MM.1S (cell line): ENCODE data around the gene CARD9.

ENCODE experiments used
- EZH2 ChIP-seq: fragments of 300-600 bp; sonication (generic); optimal IDR thresholded peaks from 2 replicates; pipeline ENCODE3; 2017; ENCODE audit warnings: low read depth, mild to moderate bottlenecking, antibody characterized with exemption, low read length, mixed read lengths
- EZH2phosphoT487 ChIP-seq: fragments of 300-600 bp; sonication (generic); IDR thresholded peaks from 2 replicates; pipeline ENCODE4 v1.6.1; 2018; ENCODE audit warnings: antibody characterized with exemption, low read length
- TF ChIP-seq, protein P1 (sequence below): fragments of 300-600 bp; sonication (generic); IDR thresholded peaks from 2 replicates; pipeline ENCODE4 v1.5.1; 2016; ENCODE audit warnings: antibody characterized with exemption, low read length, mixed read lengths

DNA sequence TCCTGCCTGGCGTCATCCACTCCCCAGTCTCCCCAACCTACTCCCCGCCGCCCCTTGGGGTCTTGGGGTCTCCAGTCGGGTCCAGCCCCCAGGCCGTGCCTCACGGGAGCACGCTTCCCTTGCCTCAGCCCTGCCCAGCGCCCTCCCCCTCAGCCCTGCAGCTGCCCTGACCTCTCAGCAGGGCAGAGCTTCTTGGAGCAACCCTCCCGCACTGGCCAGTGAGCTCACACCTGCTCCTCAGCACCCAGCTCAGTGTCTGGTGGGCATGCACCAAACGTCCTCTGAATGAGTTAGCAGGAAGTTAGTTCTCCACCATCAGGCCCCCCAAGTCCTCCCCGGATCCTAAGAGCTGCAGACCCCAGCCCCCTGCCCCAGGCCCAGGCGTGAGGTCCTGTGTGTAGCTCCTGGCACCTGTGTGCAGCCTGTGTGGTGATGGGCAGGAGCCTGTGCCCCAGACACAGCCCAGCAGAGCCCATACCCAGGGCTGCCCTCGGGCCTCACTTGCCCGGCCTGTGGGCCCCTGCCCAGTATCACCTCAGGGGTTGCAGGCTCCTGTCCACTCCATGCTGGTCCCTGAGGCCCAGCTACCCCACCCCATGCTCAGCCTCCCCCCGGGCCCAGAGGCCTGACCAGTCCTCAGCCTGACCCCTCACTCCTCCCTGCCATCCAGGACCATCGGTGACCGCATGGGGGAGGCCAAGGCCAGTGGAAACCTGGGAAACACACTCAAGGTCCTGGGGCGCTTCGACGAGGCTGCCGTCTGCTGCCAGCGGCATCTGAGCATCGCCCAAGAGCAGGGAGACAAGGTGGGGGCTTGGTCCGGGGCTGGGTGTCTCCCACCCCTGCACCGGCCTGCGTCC is 37.9 kb downstream of the CARD9 start:
- TF ChIP-seq, protein P1, sequence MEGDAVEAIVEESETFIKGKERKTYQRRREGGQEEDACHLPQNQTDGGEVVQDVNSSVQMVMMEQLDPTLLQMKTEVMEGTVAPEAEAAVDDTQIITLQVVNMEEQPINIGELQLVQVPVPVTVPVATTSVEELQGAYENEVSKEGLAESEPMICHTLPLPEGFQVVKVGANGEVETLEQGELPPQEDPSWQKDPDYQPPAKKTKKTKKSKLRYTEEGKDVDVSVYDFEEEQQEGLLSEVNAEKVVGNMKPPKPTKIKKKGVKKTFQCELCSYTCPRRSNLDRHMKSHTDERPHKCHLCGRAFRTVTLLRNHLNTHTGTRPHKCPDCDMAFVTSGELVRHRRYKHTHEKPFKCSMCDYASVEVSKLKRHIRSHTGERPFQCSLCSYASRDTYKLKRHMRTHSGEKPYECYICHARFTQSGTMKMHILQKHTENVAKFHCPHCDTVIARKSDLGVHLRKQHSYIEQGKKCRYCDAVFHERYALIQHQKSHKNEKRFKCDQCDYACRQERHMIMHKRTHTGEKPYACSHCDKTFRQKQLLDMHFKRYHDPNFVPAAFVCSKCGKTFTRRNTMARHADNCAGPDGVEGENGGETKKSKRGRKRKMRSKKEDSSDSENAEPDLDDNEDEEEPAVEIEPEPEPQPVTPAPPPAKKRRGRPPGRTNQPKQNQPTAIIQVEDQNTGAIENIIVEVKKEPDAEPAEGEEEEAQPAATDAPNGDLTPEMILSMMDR: no peak
- TF ChIP-seq EZH2: no peak
- TF ChIP-seq EZH2phosphoT487: no peak
